Astrocyte (in vitro differentiated cells and primary cell): ENCODE data around the gene FER.

Experiments used
- EZH2 ChIP-seq: IDR thresholded peaks from 2 replicates; pipeline ENCODE4 v1.6.1; 2012; ENCODE audit warnings: mild to moderate bottlenecking, low read length, inconsistent platforms; ENCODE audit not compliant: insufficient read depth
- TF ChIP-seq, protein P1 (sequence below): IDR thresholded peaks from 2 replicates; pipeline ENCODE4 v1.5.1; 2011; ENCODE audit warnings: low read depth, mild to moderate bottlenecking, inconsistent platforms, low read length, moderate library complexity; ENCODE audit not compliant: insufficient read depth

DNA sequence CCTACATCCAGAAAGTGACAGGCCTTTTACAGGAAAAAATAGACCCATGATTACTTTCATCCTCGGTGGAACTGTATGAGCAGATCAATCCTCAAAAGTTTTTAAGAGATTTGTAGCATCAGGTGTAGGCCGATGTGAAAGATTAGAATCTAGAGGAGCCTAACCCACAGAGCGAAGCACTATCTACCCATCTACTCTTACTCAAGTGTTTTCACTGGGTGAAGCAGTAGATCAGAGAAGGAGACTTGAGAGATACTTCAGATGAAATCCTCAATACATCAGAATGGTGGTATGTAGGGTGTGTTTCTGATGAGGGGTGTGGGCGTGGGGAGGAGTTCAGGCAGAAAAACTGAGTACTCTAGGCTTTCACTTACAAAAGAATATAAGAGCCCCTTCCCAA is 192.8 kb downstream of the FER start:
- TF ChIP-seq, protein P1, sequence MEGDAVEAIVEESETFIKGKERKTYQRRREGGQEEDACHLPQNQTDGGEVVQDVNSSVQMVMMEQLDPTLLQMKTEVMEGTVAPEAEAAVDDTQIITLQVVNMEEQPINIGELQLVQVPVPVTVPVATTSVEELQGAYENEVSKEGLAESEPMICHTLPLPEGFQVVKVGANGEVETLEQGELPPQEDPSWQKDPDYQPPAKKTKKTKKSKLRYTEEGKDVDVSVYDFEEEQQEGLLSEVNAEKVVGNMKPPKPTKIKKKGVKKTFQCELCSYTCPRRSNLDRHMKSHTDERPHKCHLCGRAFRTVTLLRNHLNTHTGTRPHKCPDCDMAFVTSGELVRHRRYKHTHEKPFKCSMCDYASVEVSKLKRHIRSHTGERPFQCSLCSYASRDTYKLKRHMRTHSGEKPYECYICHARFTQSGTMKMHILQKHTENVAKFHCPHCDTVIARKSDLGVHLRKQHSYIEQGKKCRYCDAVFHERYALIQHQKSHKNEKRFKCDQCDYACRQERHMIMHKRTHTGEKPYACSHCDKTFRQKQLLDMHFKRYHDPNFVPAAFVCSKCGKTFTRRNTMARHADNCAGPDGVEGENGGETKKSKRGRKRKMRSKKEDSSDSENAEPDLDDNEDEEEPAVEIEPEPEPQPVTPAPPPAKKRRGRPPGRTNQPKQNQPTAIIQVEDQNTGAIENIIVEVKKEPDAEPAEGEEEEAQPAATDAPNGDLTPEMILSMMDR: no peak
- TF ChIP-seq EZH2: no peak
